ENCODE results near the gene DENND6A.

The DENND6A gene

DNA sequence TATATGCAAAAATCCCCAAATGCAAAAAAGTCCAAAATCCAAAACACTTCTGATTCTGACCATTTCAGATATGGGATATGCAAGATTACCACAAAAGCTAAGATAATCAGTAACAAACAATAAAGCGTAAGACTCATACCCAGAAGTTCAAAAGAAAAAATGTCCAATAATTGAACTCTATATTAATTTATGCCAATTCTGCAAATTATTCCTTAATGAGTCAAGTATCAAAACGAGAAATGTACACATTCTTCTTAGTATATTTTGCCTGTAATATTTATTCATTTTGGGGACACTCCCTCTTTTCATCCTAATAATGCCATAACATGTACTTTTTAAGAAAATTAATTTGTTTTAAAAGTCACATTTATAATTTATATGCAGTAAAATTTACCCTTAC, 37.1 kb downstream of the DENND6A start:
- TF ChIP-seq, protein P1, sequence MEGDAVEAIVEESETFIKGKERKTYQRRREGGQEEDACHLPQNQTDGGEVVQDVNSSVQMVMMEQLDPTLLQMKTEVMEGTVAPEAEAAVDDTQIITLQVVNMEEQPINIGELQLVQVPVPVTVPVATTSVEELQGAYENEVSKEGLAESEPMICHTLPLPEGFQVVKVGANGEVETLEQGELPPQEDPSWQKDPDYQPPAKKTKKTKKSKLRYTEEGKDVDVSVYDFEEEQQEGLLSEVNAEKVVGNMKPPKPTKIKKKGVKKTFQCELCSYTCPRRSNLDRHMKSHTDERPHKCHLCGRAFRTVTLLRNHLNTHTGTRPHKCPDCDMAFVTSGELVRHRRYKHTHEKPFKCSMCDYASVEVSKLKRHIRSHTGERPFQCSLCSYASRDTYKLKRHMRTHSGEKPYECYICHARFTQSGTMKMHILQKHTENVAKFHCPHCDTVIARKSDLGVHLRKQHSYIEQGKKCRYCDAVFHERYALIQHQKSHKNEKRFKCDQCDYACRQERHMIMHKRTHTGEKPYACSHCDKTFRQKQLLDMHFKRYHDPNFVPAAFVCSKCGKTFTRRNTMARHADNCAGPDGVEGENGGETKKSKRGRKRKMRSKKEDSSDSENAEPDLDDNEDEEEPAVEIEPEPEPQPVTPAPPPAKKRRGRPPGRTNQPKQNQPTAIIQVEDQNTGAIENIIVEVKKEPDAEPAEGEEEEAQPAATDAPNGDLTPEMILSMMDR (IDR thresholded peaks at IDR 0.05) = no peak

DNA sequence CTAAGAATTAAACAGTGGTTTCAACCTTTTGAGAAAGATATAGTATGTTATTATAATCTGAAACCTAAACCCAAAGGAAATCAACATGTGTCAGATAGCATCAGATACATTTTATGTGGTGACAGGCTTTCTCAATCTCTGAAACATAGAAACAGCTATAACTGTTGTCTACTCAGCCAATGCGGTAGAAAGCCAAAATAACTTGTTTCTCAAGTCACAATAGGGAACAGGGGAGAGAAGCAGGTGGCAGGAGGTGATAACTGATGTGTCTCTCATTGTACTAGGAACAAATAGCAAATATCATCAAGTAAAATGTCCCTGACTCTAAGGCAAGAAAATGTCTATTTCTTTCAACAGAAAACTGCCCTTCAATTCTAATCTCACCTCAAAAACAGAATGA, 38.6 kb downstream of the DENND6A start:
- TF ChIP-seq, protein P1 (IDR thresholded peaks at IDR 0.05) = no peak

DNA sequence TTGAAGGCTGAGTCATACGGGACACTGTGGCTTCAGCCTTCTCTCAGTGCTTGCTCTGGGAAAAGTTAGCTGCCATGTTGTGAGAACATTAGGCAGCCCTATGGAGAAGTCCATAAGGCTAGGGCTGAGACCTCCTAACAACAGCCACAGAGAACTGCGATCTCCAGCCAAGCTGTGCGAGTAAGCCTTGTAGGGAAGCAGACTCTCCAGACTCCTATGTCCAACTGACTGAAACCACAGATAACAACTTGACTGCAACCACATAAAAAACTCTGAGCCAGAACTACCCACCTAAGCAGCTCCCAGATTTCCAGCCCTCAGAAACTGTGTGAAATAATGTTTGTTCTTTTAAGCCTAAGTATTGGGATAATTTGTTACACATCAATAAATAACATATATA, 40.7 kb downstream of the DENND6A start:
- TF ChIP-seq, protein P1 (IDR thresholded peaks at IDR 0.05) = no peak

DNA sequence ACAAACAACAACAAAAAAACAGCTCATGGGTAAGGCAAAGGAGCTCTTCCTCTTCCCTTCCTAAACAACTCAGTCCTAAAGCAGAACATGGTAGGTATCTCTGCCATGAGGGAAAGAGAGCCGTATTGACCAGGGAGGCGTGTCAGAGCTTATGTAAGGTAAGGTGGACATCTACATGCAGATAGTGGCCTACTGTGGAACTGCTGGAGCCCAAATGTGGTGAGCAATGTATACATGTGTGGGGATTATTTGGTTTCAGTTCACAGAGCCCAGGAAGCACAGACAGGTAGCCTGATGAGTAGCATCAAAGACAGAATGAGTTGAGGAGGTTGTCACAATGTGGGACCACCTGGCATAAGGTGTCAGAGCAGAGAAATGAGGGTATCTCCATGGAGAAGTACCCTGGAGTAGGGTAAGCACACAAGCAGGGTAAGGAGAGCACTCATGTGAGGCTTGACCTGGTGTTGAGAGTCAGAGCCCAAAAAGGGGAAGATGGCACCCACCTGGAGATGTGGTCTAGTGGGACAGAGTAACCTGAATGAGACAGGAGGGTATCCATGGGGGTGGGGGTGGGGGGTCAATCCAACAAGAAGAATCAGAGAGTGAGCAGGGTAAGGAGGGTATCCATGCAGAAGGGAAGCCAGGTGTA, 45.5 kb downstream of the DENND6A start:
- TF ChIP-seq, protein P1 (IDR thresholded peaks at IDR 0.05) = no peak

DNA sequence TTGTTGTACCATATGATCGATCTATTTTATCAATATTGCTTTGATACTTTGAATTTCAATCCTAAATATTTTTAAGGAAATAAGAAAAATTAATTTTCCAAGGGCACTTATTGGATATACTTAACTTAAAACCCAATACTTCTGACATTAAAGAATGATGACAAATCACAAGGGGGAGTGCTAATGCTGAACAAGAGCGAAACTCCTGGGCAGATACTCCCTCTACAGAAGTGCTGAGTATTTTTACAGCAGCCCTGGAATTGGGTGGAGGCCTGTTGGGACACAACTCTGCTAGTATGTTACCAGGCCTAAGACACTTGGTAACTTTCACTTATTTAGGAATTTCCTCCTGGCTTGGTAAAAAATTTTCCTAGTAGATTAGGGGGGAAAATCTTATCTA, 46.2 kb downstream of the DENND6A start:
- TF ChIP-seq, protein P1 (IDR thresholded peaks at IDR 0.05) = peak; percentile 10; the same call in 1 of the 2 replicates

DNA sequence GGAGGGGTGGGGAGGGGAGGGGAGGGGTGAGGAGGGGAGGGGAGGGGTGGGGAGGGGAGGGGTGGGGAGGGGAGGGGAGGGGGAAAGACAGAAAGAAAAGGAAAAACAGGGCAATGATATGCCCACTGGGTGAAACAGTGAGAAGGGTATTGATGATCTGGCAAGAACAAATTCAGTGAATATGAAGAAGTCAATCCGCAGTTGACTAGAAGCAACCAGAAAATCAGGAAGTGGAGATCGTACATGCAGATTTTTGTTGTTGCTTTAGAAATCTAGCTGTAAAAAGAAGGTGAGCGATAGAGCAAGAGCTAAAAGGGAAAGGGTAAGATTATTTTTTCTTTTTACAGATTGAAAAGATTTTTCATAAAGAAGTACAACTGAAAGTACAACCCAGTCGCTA, 48.1 kb downstream of the DENND6A start:
- TF ChIP-seq, protein P1 (IDR thresholded peaks at IDR 0.05) = no peak

DNA sequence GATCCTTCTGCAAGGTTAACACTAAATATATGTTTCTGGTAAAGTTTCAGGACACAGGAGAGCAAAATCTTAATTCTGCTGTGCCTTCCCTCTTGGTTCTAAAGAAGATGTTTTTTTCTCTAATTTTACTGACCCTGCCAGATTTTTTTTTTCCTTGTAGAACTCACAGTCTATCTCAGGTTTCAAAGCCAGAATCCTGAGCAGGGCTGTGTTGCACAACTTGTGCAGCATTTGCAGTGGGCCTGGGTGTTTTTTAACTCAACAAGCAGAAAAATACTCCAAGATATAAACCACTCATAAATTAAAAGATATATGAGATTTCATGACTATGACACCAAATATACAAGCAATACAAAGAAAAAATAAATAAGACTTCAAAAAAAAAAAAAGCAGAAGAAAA, 55.5 kb downstream of the DENND6A start:
- TF ChIP-seq, protein P1 (IDR thresholded peaks at IDR 0.05) = no peak

DNA sequence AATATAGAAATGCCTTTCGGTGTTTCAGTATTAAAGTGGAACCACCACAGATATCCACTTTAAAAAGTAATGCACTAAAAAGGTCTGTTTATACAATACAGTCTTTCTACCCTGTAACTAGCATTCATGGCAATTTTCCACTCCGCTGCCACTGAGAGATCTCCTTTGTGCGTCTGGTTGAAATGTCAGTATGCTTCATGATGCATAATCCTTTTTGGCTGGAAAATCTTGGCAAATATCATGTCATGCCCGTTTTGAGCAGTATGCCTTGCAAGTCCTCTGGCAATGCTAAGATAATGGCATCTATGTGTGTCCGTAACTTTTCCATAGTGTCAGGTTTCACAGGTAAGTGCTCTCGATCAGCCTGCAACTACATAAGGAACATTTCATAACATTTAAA, 64.9 kb downstream of the DENND6A start:
- TF ChIP-seq, protein P1 (IDR thresholded peaks at IDR 0.05) = no peak
